ENCODE results near the gene OSBPL10.
"Not testable (repeated sequence)": the region's sequence is repeated elsewhere in the genome, so short reads cannot be mapped to it uniquely, and the experiment has no call there.

OSBPL10 gene

GRCh38 chr3:32017286-32017685 is 36.2 kb upstream of the OSBPL10 start:
- H3K4me3 ChIP-seq (ENCODE audit: low read depth, low read length) = no peak overlapping the region
- TF ChIP-seq, protein P1, sequence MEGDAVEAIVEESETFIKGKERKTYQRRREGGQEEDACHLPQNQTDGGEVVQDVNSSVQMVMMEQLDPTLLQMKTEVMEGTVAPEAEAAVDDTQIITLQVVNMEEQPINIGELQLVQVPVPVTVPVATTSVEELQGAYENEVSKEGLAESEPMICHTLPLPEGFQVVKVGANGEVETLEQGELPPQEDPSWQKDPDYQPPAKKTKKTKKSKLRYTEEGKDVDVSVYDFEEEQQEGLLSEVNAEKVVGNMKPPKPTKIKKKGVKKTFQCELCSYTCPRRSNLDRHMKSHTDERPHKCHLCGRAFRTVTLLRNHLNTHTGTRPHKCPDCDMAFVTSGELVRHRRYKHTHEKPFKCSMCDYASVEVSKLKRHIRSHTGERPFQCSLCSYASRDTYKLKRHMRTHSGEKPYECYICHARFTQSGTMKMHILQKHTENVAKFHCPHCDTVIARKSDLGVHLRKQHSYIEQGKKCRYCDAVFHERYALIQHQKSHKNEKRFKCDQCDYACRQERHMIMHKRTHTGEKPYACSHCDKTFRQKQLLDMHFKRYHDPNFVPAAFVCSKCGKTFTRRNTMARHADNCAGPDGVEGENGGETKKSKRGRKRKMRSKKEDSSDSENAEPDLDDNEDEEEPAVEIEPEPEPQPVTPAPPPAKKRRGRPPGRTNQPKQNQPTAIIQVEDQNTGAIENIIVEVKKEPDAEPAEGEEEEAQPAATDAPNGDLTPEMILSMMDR (IDR thresholded peaks at IDR 0.05; ENCODE audit: low read depth, low read length) = no peak

DNA sequence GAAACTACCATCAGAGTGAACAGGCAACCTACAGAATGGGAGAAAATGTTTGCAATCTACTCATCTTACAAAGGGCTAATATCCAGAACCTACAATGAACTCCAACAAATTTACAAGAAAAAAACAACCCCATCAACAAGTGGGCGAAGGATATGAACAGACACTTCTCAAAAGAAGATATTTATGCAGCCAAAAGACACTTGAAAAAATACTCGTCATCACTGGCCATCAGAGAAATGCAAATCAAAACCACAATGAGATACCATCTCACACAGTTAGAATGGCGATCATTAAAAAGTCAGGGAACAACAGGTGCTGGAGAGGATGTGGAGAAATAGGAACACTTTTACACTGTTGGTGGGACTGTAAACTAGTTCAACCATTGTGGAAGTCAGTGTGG is 34.6 kb upstream of the OSBPL10 start:
- not testable (repeated sequence) for H3K4me3 ChIP-seq (ENCODE audit: low read depth, low read length)

DNA sequence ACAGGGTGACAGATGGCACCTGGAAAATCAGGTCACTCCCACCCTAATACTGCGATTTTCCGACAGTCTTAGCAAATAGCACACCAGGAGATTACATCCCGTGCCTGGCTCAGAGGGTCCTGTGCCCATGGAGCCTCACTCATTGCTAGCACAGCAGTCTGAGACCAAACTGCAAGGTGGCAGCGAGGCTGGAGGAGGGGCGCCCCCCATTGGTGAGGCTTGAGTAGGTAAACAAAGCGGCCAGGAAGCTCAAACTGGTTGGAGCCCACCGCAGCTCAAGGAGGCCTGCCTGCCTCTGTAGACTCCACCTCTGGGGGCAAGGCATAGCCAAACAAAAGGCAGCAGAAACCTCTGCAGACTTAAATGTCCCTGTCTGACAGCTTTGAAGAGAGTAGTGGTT is 29.6 kb upstream of the OSBPL10 start:
- not testable (repeated sequence) for H3K4me3 ChIP-seq (ENCODE audit: low read depth, low read length)

GRCh38 chr3:32009957-32010356 is 28.9 kb upstream of the OSBPL10 start:
- TF ChIP-seq, protein P1 (IDR thresholded peaks at IDR 0.05; ENCODE audit: low read depth, low read length) = no peak
- no peak overlapping the region for H3K4me3 ChIP-seq (ENCODE audit: low read depth, low read length)

DNA sequence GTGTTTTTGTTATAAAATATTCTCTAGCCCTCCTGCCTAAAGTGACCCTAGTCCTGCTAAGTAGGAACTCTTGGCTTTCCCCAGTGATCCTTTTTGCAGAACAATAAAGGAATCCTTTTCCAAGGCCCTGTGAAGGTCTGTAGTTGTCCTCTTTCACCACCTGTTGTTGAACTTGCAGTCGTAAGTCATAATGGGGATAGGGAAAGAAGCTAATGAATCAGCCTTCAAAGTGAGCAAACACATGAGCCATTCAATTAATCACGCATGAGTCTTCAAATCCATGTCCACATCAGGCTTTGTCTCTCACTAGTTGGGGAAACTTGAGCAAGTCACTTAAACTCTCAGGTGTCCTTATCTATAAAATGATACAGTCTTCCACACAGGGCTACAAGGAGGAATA is 28.0 kb upstream of the OSBPL10 start:
- H3K4me3 ChIP-seq (ENCODE audit: low read depth, low read length) = no peak overlapping the region
- TF ChIP-seq, protein P1 (IDR thresholded peaks at IDR 0.05; ENCODE audit: low read depth, low read length) = no peak

DNA sequence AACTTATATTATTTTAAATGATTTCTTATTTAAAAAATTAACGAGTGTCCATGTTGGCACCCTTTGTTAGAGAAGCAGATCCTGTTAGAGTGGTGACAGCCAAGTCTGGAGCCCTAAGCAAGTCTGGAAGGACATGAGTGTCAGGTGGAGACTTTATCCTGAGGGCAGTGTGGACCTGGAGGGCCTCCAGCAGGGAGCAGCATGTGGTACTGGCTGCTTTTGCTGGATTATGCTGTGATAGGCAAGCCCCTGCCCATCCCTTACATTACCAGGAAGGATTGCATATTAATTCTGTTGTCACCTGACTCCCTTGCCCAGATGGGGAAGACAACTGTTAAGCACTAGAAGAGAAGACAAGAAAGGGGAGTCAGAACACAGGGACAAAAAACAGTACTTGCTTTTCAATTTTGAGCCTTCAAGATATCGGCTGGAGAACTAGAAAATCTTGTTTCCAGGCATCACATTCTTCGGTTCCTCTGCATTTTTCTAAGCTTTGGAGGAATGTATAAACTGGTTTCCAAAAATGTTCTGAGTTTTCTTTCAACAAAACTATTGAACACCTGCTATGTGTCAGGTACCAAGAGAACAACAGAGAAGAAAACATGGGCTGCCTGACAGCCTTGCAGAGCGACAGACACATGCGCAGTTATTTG is 23.2 kb upstream of the OSBPL10 start:
- TF ChIP-seq, protein P1 (IDR thresholded peaks at IDR 0.05; ENCODE audit: low read depth, low read length) = no peak
- no peak overlapping the region for H3K4me3 ChIP-seq (ENCODE audit: low read depth, low read length)

DNA sequence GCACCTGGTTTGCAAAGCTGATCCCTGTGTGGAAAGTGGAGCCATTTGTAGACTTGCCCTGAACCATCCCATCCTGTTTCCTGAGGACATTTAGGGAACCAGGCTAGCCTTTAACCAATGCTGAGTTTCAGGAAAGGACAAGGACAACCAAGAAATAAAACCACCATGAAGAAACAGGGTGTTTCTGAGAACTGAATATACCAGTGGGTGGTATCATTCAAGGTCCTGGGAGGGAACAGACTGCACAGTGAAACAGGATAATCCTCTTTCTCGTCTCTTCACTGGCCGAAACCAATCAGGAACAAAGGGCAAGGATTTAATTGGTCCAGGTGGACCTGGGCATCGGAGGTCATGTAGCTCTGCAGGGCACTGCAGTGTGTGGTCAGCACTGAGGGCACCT is 22.3 kb upstream of the OSBPL10 start:
- TF ChIP-seq, protein P1 (IDR thresholded peaks at IDR 0.05; ENCODE audit: low read depth, low read length) = no peak

GRCh38 chr3:32002561-32003368 is 21.7 kb upstream of the OSBPL10 start:
- TF ChIP-seq, protein P1 (IDR thresholded peaks at IDR 0.05; ENCODE audit: low read depth, low read length) = no peak
- no peak overlapping the region for H3K4me3 ChIP-seq (ENCODE audit: low read depth, low read length)

More for the DNA sequence above, 22.3 kb upstream of the OSBPL10 start:
- no peak overlapping the region for H3K4me3 ChIP-seq (ENCODE audit: low read depth, low read length)
